Hepatocyte (in vitro differentiated cells): ENCODE measurements around the gene FAM24B.

Experiments
- CTCF ChIP-seq: fragments of 200-600 bp; sonication (generic); IDR thresholded peaks from 2 replicates; pipeline ENCODE4 v1.5.1; 2016; ENCODE audit warnings: antibody characterized with exemption, mild to moderate bottlenecking; ENCODE audit not compliant: poor library complexity
- EZH2 ChIP-seq: fragments of 200-600 bp; sonication (generic); IDR thresholded peaks from 2 replicates; pipeline ENCODE4 v1.6.1; 2016; ENCODE audit warnings: antibody characterized with exemption, mild to moderate bottlenecking, borderline replicate concordance

- no peak for TF ChIP-seq CTCF
- no peak for TF ChIP-seq EZH2
Measured at GRCh38 chr10:122850705-122851640, 28.4 kb downstream of the FAM24B start.
